NCI-H510A treated with DMSO at 0.1 percent for 48 hours (cell line): ENCODE results near the gene NPAT.
A peak's percentile ranks its signal among the peaks of the same experiment; 100 is the strongest.
"Not testable (repeated sequence)": the region's sequence is repeated elsewhere in the genome, so short reads cannot be mapped to it uniquely, and the experiment has no call there.

Experiments
- DNase-seq: peaks from one replicate; lab custom pipeline; 2025; lab: John Stamatoyannopoulos, UW

NPAT gene

DNA sequence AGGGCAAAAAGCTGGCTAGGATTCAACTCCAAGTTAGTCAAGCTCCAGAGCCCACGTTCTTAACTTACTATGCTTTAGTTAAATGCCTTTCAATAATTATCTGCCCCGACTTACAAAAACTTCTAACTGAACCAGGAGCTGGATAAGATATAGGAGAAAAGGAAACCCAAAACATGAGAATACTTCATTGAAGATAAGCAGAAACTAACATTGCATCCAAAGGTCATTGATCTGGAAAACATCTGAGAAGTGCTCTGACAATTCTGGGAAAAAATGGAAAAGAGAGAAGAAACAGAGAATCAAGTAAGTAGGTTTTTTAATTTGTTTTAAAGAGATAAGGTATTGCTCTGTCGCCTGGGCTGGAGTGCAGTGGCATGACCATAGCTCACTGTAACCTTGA lies 73.9 kb downstream of the NPAT start:
- DNase-seq: no peak

DNA sequence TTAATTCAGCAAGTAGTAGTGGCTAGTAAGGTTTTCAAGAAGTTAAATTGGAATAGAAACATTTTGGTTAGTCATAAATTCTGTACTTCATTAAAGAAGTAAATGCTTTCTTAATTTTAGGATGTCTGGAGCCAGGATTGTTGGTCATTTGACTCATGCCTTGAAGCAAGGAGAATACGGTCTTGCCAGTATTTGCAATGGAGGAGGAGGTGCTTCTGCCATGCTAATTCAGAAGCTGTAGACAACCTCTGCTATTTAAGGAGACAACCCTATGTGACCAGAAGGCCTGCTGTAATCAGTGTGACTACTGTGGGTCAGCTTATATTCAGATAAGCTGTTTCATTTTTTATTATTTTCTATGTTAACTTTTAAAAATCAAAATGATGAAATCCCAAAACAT lies 75.3 kb downstream of the NPAT start:
- no peak for DNase-seq

DNA sequence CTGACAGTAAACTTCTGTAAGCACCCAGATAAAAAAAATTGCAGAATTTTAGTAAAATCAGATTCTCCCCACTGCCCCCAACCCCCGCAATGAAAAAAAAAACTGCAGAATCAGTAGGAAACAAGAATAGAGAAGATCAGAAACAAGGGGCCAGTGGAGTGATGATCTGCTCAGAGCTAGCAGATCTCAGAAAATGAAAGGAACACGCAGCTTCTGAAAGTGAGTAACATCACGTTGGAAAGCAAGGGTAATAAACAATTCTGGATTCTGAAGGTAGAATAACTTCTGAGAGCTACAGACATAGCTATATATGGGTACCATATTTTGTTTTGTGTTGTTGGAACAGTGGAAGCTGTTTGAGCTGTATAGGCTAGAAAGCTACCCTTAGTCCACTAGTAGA lies 77.8 kb downstream of the NPAT start:
- DNase-seq: no peak

DNA sequence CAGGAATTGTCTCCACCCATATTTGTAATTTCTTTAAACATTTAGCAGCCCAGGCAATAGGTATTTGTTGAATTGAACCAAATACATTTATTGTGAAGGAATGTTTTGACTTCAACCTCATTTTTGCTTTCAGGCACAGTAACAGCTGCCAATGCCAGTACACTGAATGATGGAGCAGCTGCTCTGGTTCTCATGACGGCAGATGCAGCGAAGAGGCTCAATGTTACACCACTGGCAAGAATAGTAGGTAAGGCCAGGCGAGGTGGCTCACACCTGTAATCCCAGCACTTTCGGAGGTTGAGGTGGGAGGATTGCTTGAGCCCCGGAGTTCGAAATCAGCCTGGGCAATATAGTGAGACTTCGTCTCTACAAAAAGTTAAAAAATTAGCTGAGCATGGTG lies 80.1 kb downstream of the NPAT start:
- DNase-seq: no peak

DNA sequence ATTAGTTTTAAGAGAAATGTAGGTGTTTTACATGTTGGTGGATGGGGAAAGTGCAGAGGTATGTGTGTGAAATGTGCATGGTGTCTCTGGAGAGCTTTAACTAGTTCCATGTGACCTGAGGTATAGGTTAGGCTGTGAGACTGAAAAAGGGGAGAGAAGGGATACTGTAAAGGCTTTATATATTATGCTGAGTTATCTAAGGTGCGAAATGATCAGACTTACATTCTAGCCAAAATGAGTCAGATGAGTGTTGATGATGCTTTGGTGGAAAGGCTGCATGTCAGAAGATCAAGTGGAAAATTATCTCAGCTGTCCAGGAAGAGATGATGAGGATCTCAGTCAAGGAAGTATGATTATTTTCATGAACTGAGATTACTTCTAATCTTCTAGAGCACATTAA lies 85.2 kb downstream of the NPAT start:
- DNase-seq: no peak

DNA sequence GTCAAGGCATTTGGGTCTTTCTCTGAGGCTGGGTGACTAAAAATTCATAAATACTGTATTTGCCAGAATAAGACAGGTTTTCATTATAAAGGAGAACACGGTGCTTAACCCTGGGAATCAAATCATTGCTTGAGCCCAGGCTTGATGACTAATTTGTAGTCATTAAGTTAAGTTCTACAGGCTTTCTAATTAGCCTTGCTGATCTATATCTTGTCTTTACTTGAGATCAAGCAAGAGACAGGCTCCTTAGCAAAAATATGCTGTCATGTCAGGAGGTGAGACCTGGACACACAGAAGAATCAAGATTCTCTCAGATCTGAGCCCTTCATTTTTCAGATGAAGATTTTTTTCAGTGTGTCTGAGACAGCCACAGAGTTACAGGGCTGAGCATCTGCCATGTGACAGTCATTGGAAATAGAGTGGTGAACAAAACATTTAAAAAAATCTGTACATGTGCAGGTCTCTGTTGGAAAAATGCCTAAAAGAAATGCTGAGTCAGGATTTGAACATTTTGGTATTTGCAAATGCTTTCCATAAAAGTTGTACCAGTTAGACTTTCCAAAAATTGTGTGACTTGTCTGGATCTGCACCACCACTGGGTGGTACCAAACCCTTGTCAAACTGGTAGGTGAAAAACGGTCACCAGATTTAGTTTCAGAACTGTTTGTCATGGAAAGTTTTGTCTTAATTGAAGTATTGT lies 86.4 kb downstream of the NPAT start:
- DNase-seq: no peak

DNA sequence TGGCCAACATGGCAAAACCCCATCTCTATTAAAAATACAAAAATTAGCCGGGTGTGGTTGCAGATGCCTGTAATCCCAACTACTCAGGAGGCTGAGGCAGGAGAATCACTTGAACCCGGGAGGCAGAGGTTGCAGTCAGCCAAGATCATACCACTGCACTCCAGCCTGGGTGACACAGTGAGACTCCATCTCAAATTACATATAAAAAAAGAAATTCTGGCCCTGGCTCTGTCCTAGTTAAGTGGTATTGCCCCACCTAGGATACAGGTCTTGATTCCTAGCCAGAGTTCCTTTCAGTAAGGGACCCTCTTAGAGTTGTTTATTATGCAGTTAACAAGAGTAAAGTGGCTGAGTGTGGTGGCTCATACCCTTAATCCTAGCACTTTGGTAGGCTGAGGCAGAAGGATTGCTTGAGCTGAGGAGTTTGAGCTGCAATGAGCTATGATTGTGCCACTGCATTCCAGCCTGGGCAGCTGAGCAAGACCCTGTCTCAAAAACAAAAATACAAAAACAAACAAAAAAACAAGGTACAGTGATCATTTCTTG lies 89.4 kb downstream of the NPAT start:
- not testable (repeated sequence) for DNase-seq

DNA sequence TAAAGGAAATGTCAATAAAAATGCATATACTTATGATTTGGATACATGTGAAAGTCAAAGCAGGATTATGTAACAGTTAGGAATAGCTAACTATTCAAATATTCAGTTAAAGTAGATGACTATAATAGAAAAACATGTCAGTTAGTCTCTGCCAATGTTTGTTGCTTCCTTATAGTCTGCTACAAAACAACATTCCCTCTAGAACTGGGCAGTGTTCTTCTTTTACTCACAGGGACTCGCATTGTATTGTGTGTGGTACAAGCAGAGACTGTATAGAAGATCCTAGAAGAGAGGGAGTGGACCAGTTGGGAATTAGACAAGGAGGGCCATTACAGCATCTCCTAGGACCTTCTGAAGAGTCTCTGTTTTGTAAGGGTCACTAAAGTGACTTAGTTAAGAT lies 90.4 kb downstream of the NPAT start:
- no peak for DNase-seq

DNA sequence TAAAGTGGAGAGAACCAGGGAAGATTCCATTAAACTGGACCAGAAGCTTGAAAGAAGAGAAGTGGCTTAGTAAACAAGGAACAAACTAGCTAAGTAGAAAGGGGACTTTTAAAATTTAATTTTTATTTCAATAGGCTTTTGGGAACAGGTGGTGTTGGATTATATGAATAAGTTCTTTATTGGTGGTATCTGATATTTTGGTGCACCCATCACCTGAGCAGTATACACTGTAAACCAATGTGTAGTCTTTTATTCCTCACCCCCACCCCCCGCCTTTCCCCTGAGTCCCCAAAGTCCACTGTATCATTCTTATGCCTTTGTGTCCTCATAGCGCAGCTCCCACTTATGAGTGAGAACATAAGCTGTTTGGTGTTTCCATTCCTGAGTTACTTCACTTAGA lies 93.7 kb downstream of the NPAT start:
- DNase-seq: no peak

DNA sequence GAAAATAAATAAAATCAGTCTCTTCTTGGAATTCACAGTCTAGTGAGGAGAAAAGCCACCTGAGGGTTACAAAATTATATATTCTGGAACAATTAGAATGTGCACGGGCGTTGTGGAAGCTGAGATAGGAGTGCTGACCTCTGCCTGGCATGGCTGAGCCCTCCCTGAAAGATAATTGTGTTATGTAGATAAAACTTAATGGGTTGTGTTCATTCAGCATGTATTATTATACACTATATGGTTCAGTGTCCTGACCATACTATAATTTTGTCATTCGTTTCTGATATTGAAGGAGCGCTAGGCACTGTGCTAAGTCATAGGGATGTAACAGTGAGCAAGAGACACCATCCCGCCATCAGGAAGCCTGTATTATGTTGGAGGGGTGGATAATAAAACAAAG lies 97.3 kb downstream of the NPAT start:
- no peak for DNase-seq

DNA sequence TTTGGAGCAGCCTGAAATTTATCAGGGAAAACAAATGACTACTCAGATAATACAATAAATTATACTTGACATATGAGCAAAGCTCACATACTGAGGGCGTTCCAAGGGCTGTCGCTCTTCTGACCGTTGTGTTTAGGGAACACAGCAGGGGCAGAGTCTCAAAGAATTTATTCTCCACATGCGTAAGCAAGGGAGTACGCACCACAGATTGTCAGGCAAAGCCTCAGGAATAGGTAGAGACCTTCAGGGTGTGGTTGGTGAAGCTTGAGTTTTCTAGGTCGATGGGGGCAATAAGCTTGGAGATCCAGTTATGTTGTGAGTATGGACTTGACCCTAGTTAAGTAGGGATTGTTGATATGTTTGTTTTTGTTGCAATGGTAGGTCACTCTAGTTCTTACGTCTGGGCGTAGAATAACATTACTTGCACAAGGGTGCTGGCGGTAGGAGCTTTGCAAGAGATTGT lies 100.2 kb downstream of the NPAT start:
- DNase-seq: peak; percentile 35

DNA sequence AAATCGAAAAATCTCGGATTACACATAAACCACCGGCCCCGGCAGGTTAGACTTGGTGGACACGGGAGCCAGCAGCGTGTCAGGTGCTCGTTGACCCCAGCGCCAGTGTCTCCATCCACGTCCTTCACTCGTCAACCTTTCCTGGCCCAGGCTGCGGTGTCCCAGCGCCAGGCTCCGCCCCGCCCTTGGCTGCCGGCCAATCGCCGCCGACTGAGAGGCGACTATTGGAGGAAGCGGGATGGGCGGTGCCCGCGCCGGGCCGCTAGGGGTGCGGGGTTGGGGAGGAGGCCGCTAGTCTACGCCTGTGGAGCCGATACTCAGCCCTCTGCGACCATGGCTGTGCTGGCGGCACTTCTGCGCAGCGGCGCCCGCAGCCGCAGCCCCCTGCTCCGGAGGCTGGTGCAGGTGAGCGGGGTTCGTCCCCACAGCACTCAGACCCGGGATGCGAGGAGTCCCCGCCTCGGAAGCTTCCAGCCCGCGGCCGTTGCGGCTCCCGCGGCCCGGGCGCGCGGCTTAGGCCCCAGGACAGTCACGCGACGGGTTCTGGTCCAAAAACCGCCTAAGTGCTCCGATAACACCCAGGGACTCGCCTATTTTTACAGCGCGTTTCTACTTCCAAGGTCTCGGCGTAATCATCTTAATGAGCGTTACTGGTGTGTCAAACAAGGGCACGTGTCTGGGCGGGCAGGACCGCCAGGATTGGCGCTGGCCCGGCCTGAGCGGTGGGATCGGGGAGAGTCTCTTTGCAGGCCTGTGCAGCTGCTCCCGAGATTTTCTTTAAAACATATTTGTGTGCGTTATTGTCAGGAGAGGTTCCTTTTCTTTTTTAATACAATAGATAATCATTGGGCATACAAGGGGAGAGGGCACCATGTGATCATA lies 100.9 kb downstream of the NPAT start, which contains the start of gene ACAT1:
Gene ACAT1, plus strand, starts transcription at position 294 of the 882 bp plus-strand sequence. Its CDS starts 40 bp downstream, at position 334.
- peak; percentile 90 for DNase-seq

DNA sequence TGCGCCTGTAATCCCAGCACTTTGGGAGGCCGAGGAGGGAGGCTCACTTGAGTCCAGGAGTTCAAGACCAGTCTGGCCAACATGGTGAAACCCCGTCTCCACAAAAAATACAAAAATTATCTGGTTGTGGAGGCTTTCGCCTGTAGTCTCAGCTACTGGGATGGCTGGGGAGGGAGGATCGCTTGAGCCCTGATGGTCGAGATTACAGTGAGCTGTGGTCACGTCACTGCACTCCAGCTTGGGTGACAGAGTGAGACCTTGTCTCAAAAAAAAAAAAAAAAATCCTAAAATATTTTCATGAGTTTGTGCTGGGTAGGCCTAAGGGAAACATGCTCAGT lies 101.5 kb downstream of the NPAT start:
- DNase-seq: not testable (repeated sequence)

DNA sequence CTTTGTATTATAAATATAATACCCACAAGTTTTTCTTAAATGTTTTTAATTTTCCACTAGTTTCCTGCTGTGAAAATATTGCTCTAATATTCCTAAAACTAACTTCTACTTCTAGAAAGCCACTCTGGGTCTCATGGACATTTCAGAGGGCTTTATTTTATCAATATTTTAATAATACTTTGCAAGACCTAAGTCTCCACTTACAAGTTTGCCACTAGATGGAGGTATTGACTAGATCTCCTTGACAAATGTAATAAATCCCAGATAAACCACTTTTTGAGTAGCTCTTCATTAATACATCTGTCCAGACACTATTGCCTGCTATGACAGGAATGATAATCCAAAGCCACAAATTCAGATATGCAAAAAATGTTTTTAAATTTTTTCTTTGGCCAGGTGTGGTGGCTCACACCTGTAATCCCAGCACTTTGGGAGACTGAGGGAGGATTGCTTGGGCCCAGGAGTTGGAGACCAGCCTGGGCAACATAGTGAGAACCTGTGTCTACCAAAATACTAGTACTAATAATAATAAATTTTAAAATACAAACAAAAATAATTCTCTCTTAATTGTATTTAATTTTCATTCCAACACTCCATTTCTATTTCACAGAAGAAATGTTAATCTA lies 104.6 kb downstream of the NPAT start:
- DNase-seq: peak; percentile 59

DNA sequence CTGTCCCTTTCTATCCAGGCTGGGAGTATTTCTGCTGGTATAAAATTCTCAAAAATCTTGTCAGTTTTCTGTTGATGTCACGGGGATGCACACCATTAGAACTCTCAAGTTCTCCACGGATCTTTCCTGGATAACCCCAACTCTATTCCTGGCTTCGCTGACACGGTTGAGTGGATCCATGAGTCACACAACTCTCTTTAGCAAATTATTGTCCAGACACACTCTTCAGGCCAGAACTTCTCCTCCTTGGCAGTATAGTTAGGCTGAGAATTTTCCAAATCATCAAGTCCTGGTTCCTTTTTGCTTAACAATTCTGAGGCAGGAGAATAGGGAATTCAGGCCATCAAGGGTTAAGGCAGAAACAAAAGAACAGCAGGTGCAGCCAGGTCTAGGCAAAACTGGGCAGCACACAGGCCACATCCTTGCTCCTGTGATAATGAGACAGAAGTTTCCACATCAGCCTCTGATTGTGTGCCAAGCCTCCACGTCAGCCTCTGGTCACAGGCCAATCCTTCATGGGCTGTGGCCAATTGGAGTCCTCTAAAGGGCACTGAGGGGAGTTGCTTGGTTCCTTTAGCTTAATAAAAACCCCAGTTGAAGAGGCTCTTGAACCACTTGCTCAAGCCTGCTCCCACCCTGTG lies 106.8 kb downstream of the NPAT start:
- peak; percentile 95 for DNase-seq

DNA sequence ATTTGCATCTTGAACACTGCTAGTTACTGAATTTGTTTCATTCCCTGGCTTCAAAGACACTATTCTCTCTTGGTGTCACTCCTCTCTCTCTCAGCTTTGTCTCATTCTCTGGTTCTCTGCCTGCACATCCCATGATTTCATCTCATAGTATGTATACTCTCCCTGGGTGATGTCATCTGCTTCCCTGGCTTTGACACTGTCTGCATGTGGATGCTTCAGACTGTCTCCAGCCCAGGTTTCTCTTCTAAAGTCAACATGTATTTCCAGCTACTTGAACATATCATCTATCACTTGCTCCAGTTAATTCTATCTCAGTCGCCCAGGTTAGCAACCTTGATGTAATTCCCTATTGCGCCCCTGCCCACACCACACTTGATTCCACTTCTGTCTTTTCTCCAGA lies 110.4 kb downstream of the NPAT start:
- peak; percentile 59 for DNase-seq

DNA sequence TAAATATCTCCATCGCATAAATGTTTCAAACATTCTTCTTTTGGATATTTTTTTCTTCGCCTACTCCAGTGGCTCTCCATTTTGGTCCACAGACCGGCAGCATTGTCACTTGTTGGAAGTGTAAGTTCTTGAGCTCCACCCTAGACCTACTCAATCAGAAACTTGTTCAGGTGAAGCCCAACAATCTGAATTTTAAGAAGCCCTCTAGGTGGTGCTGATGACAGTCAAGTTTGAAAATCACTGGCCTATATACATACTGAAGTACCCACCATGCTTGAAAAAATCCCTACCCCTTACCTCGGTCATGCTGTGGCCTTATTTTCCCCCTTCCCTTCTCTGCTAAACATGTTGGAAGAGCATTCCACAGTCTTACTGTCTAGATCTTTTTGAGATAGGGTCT lies 111.3 kb downstream of the NPAT start:
- DNase-seq: no peak
